ENCODE data around the gene RHOF. TPM values are rescaled to one million over a fixed set of nuclear protein-coding genes. Genes with fewer than 3 reads are reported as not detected.

Gene RHOF
- total RNA-seq, 2 donors from 2014 or later: 9.5 to 23.5 TPM

DNA sequence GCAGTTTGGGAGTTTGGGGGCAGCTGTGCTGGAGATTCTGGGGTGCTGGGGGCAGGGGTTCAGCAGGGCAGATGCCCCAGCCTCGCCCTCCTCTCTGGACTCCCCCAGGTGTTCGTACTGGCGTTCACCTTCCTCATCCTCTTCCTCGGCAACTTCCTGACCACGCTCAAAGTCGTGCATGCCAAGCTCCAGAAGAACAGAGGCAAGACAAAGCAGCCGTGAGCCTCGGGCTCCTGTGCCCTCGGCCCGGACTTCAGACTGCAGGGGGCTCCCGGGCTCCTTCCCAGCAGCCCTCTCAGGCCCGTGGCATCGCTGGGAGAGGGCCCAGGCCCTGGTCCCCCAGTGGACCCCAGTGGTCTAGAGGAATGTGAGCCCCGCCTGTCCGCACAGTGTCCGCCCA, 18.0 kb downstream of the RHOF start:
- H3K27me3 ChIP-seq (replicated peaks; ENCODE audit: insufficient read depth): no peaks in the 10 kb centered on the region
- WGBS: 82% methylated on average over 16 of the region's 16 CpGs
- intact Hi-C loops (cut with DNase I): no loop called here
- H3K36me3 ChIP-seq: no peaks in the 10 kb centered on the region
- H3K4me1 ChIP-seq (replicated peaks): no peaks in the 10 kb centered on the region
- H3K9me3 ChIP-seq: no peaks in the 10 kb centered on the region
- DNase-seq (ENCODE audit: low spot score): no peak
- no peak overlapping the region for H3K27ac ChIP-seq
- TF ChIP-seq POLR2AphosphoS5 (IDR thresholded peaks at IDR 0.05) (no peak), POLR2A (IDR thresholded peaks at IDR 0.05) (no peak), CTCF (IDR thresholded peaks at IDR 0.05) (no peak)
- H3K4me3 ChIP-seq: no peak overlapping the region

DNA sequence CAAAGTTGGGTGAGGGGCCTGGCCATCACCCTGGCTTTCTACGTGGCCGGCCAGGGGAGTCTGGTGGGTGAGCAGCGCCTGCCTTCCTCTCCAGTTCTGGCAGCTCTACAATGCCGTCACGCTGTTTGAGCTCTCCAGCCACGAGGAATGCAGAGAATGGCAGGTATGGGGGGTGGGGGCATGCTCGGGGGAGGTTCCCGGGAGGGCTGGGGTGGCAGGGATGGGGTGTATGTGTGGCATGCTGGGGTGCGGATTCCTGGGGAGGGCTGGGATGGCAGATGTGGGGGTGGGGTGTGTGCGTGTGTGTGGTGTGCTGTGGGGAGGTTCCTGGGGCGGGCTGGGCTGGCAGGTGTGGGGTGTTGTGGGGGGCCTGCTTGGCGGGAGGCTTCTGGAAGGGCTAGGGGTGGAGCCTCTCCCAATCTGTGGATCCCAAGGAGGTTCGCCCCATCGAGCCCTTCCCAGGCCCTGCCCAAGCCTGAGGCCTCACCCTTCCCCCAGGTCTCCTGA, 18.5 kb downstream of the RHOF start:
- Histone ChIP-seq H3K4me1 (replicated peaks) (no peaks in the 10 kb centered on the region), H3K36me3 (no peaks in the 10 kb centered on the region), H3K27me3 (replicated peaks; ENCODE audit: insufficient read depth) (no peaks in the 10 kb centered on the region), H3K9me3 (no peaks in the 10 kb centered on the region), H3K4me3 (no peak overlapping the region), H3K27ac (no peak overlapping the region)
- TF ChIP-seq POLR2AphosphoS5 (IDR thresholded peaks at IDR 0.05) (no peak), CTCF (IDR thresholded peaks at IDR 0.05) (no peak)
- intact Hi-C loops (cut with DNase I): no loop called here
- WGBS: 70% methylated on average over 14 of the region's 14 CpGs
- DNase-seq (ENCODE audit: low spot score): no peak

DNA sequence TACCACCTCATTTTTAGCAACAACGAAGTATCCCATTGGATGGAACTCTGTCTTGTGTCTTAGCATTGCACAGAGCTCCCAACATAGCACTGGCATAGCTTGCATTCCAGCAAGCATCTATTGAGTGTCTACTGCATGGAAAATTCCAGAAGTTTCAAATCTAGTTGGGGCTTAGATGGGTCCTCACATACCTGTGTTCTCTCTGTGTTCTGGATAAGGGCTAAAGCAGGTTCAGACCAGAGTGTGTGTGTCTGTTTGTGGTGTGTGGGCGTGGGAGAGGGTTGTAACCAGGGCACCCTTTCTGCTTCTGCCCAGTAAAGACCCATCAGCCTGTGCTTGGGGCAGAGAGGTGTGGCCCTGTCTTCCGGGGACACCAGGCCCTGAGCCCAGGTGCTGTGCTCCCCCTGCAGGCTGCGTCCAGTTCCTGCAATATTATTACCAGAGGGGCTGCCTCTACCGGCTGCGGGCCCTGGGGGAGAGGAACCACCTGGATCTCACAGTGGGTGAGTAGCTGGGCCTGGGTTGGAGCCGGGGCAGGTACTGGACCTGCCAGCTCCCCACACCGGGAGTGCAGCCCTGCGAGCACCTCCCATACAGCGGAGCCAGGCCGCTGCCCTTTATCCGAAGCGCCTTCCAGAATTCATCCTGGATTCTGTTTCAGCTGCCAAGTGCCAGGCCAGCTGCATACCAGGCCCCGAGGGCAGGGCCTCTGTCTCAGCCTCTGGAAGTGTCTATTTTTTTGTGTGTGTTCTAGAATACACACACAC, 20.3 kb downstream of the RHOF start:
- TF ChIP-seq CTCF (IDR thresholded peaks at IDR 0.05) (peak; percentile 67 to 93 (median 90)), POLR2A (IDR thresholded peaks at IDR 0.05) (no peak), POLR2AphosphoS5 (IDR thresholded peaks at IDR 0.05) (peak; percentile 62)
- WGBS: 42% methylated on average over 14 of the region's 14 CpGs
- no peak overlapping the region for H3K4me3 ChIP-seq
- no peaks in the 10 kb centered on the region for H3K27me3 ChIP-seq (replicated peaks; ENCODE audit: insufficient read depth)
- H3K4me1 ChIP-seq (replicated peaks): no peaks in the 10 kb centered on the region
- DNase-seq (ENCODE audit: low spot score): peak; percentile 60
- peak overlapping the region; percentile 31 to 47 for H3K27ac ChIP-seq
- H3K36me3 ChIP-seq: no peaks in the 10 kb centered on the region
- intact Hi-C loops (cut with DNase I): loop anchor here (2.0 kb wide), 1 partner anchor 76 kb away; no protein-coding TSS in a partner anchor
- H3K9me3 ChIP-seq: no peaks in the 10 kb centered on the region

- 87% methylated on average over 25 of the region's 25 CpGs for WGBS
These were observed 22.5 kb downstream of the RHOF start for GRCh38 chr12:121770813-121771625.

More at GRCh38 chr12:121770813-121771625, 22.5 kb downstream of the RHOF start:
- Histone ChIP-seq H3K4me1 (replicated peaks) (no peaks in the 10 kb centered on the region), H3K27ac (no peak overlapping the region), H3K36me3 (no peaks in the 10 kb centered on the region), H3K4me3 (no peak overlapping the region), H3K27me3 (replicated peaks; ENCODE audit: insufficient read depth) (no peaks in the 10 kb centered on the region), H3K9me3 (no peaks in the 10 kb centered on the region)
- no peak for TF ChIP-seq CTCF (IDR thresholded peaks at IDR 0.05)
- TF ChIP-seq POLR2A (IDR thresholded peaks at IDR 0.05): no peak
- no peak for TF ChIP-seq POLR2AphosphoS5 (IDR thresholded peaks at IDR 0.05)
- no peak for DNase-seq (ENCODE audit: low spot score)
- intact Hi-C loops (cut with DNase I): no loop called here

Data from prostate gland (tissue), 2 donors.